Liver (tissue), 9 donors: ENCODE data around the gene RHOT2. TPM values are rescaled to one million over a fixed set of nuclear protein-coding genes. Genes with fewer than 3 reads are reported as not detected.
A peak's percentile ranks its signal among the peaks of the same experiment; 100 is the strongest.

Experiments used
- DNase-seq: peaks from one replicate; pipeline ENCODE4 v3.0.0-alpha.2; 2017; ENCODE audit warnings: low spot score
- H3K27ac ChIP-seq, 2 donors: one replicate each; pipeline ENCODE4 v1.7.0; 2013; ENCODE audit warnings: inconsistent platforms in 2 of 2, low read length in 2 of 2, control low read depth in 1 of 2, low read depth in 1 of 2, mild to moderate bottlenecking in 1 of 2
- H3K27me3 ChIP-seq, 4 donors: one replicate each; pipeline versions ENCODE4 v1.6.1 to v1.7.0; 2013; ENCODE audit warnings: low read length in 3 of 4, inconsistent platforms in 1 of 4, mild to moderate bottlenecking in 1 of 4, moderate library complexity in 1 of 4; ENCODE audit not compliant: control insufficient read depth in 4 of 4, insufficient read depth in 4 of 4
- H3K36me3 ChIP-seq, 4 donors: one replicate each; pipeline versions ENCODE4 v1.6.1 to v1.7.0; 2013; ENCODE audit warnings: low read length in 3 of 4, mild to moderate bottlenecking in 3 of 4, low read depth in 1 of 4, moderate library complexity in 1 of 4; ENCODE audit not compliant: control insufficient read depth in 4 of 4, insufficient read depth in 3 of 4
- H3K4me1 ChIP-seq, 4 donors: one replicate each; pipeline versions ENCODE4 v1.6.1 to v1.7.0; 2013; ENCODE audit warnings: low read length in 3 of 4, mild to moderate bottlenecking in 3 of 4, moderate library complexity in 1 of 4; ENCODE audit not compliant: control insufficient read depth in 4 of 4, insufficient read depth in 4 of 4
- H3K4me3 ChIP-seq, 3 donors: one replicate each; pipeline versions ENCODE4 v1.6.1 to v1.7.0; 2013; ENCODE audit warnings: low read length in 3 of 3, control low read depth in 1 of 3, low read depth in 1 of 3, mild to moderate bottlenecking in 1 of 3
- H3K9ac ChIP-seq, 2 donors: one replicate each; pipeline ENCODE4 v1.7.0; 2013; ENCODE audit warnings: low read length in 2 of 2, mild to moderate bottlenecking in 2 of 2, moderate library complexity in 2 of 2, control low read depth in 1 of 2, low read depth in 1 of 2
- H3K9me3 ChIP-seq, 4 donors: one replicate each; pipeline versions ENCODE4 v1.6.1 to v1.7.0; 2013; ENCODE audit warnings: low read length in 3 of 4; ENCODE audit not compliant: control insufficient read depth in 4 of 4
- FOXA2 ChIP-seq: IDR thresholded peaks from 2 replicates; pipeline ENCODE4 v1.6.1; 2016; ENCODE audit warnings: antibody characterized with exemption
- GABPA ChIP-seq, 2 donors: IDR thresholded peaks in 1 of 2; conservative IDR thresholded peaks in 1 of 2; 2 replicates each; pipeline ENCODE4 v1.6.1; 2016; ENCODE audit warnings: antibody characterized with exemption in 2 of 2, mild to moderate bottlenecking in 1 of 2, moderate library complexity in 1 of 2
- HNF4A ChIP-seq, 2 donors: conservative IDR thresholded peaks; 2 replicates each; pipeline ENCODE4 v1.6.1; 2016; ENCODE audit warnings: antibody characterized with exemption in 2 of 2, mild to moderate bottlenecking in 2 of 2
- HNF4G ChIP-seq: IDR thresholded peaks from 2 replicates; pipeline ENCODE4 v1.6.1; 2016; ENCODE audit warnings: antibody characterized with exemption
- JUND ChIP-seq, 2 donors: IDR thresholded peaks; 2 replicates each; pipeline ENCODE4 v1.6.1; 2016; ENCODE audit warnings: antibody characterized with exemption in 2 of 2
- NR2F2 ChIP-seq: IDR thresholded peaks from 2 replicates; pipeline ENCODE4 v1.6.1; 2016; ENCODE audit warnings: antibody characterized with exemption
- RXRA ChIP-seq, 2 donors: IDR thresholded peaks; 2 replicates each; pipeline ENCODE4 v1.6.1; 2017 to 2018; ENCODE audit warnings: antibody characterized with exemption in 2 of 2, mild to moderate bottlenecking in 1 of 2
- SP1 ChIP-seq: IDR thresholded peaks from 2 replicates; pipeline ENCODE4 v1.6.1; 2018; ENCODE audit warnings: antibody characterized with exemption, mild to moderate bottlenecking
- TAF1 ChIP-seq: conservative IDR thresholded peaks from 2 replicates; pipeline ENCODE4 v1.6.1; 2016; ENCODE audit warnings: antibody characterized with exemption, mild to moderate bottlenecking
- YY1 ChIP-seq: IDR thresholded peaks from 2 replicates; pipeline ENCODE4 v1.6.1; 2016; ENCODE audit warnings: antibody characterized with exemption, mild to moderate bottlenecking
- WGBS: extraction: QIAGEN DNeasy Blood & Tissue Kit; methylation state at CpG from one replicate; pipeline ENCODE4 v1.1.7; 2013; 5-methylcytosine and 5-hydroxymethylcytosine counted together
- polyA plus RNA-seq, 2 donors: library from polyadenylated mRNA; stranded (reverse) in 1 of 2; unstranded in 1 of 2; fragments of 200-250 nt in 1 of 2; fragments of >200 nt in 1 of 2; fragmentation: Nextera tagmentation in 1 of 2; extraction: Ambion mirVana in 1 of 2; gene quantifications; one replicate each; pipeline versions ENCODE4 v1.2.1 to v1.2.3, GENCODE V29; 2013 to 2015
- total RNA-seq, 2 donors: library from RNA; depleted of rRNA; stranded (reverse); fragments of >200 nt; gene quantifications; one replicate each; pipeline ENCODE4 v1.2.3, GENCODE V29; 2014
- TF ChIP-seq, protein P1 (sequence below): IDR thresholded peaks from 2 replicates; pipeline ENCODE4 v1.6.1; 2016; ENCODE audit warnings: antibody characterized with exemption
- TF ChIP-seq, protein P2 (sequence below): fragments of 150-350 bp; IDR thresholded peaks from 2 replicates; pipeline ENCODE4 v1.5.1; 2017; ENCODE audit warnings: improper control_type of control experiment, low read depth, low read length; ENCODE audit not compliant: missing input control
- TF ChIP-seq, protein P3 (sequence below): IDR thresholded peaks from 2 replicates; pipeline ENCODE4 v1.6.1; 2016; ENCODE audit warnings: antibody characterized with exemption, mild to moderate bottlenecking
- TF ChIP-seq, protein P4 (sequence below): IDR thresholded peaks from 2 replicates; pipeline ENCODE4 v1.6.1; 2016; ENCODE audit warnings: antibody characterized with exemption
- donor health status: healthy.
- donor health status: healthy.
- donor health status: healthy.
- donor health status: healthy.
- donor health status: healthy.

The RHOT2 gene
- total and polyA plus RNA-seq, 4 donors = 20.8 to 37.9 (median 34.3) TPM

DNA sequence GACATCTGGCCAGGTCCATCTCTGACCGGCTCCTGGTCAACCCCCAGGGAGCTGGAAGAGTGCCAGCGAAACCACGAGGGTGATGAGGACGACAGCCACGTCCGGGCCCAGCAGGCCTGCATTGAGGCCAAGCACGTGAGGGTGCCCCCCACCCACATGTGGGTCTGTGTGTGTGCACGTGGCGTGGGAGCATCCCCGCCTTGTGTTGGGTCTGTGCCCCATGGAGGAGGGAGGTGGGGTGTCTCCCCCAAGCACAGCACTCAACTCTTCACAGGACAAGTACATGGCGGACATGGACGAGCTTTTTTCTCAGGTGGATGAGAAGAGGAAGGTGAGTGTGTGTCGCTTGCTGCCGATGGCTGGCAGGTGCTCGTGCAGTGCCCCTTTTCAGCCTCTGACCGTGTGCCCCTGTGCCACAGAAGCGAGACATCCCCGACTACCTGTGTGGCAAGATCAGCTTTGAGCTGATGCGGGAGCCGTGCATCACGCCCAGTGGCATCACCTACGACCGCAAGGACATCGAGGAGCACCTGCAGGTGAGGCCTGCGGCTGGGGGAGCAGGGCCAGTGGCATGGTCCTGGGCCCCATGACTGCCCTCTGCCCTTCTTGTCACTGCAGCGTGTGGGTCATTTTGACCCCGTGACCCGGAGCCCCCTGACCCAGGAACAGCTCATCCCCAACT is 14.0 kb downstream of the RHOT2 start:
- Histone ChIP-seq H3K4me3 (peak overlapping the region in 1 of 3 donors; percentile 83), H3K9me3 (no peaks in the 10 kb centered on the region), H3K36me3 (peaks cover 8 to 18% (median 12%) of the 10 kb centered on the region in 4 donors), H3K27me3 (no peaks in the 10 kb centered on the region), H3K27ac (no peak overlapping the region), H3K4me1 (peaks cover 25 to 57% (median 46%) of the 10 kb centered on the region in 4 donors), H3K9ac (no peak overlapping the region)
- TF ChIP-seq SP1 (no peak), HNF4G (no peak)
- TF ChIP-seq, protein P1, sequence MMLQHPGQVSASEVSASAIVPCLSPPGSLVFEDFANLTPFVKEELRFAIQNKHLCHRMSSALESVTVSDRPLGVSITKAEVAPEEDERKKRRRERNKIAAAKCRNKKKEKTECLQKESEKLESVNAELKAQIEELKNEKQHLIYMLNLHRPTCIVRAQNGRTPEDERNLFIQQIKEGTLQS = no peak
- DNase-seq = no peak
- 79% methylated on average over 28 of the region's 28 CpGs for WGBS

DNA sequence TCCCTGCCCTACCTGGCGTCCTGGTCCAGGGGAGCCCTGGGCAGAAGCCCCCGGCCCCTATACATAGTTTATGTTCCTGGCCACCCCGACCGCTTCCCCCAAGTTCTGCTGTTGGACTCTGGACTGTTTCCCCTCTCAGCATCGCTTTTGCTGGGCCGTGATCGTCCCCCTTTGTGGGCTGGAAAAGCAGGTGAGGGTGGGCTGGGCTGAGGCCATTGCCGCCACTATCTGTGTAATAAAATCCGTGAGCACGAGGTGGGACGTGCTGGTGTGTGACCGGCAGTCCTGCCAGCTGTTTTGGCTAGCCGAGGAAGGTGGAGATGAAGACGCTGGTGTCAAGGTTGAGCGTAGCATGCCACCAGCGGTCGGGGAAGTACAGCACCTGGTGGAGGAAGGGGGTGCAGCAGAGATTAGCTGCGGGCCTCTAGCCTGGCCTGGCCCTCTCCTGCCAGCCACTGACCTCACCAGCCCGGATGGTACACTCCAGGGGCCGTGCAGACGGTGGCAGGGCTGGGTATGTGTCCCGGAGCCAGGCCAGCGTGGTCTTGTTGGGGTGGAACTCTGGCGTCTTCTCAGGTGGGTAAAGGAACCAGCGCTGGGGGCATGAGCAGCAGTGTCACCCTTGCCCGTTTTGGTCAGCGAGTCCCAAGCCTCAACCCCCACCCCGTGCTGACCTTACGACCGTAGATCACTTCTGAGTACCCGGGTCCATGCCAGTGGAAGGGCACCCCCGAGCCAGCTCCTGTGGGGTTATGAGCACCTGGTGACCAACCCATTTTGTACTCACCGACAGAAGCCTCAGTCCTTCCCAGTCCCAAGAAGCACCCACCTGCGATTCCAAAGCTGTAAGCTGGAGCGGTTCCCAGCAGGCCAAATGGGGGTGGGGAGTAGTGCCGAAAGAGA is 14.8 kb downstream of the RHOT2 start:
- H3K9me3 ChIP-seq = no peaks in the 10 kb centered on the region
- no peak for DNase-seq
- peak overlapping the region in 2 of 3 donors; percentile 57 to 85 for H3K4me3 ChIP-seq
- H3K36me3 ChIP-seq = peaks cover 8 to 21% (median 12%) of the 10 kb centered on the region in 4 donors
- H3K9ac ChIP-seq = no peak overlapping the region
- H3K4me1 ChIP-seq = peaks cover 25 to 57% (median 46%) of the 10 kb centered on the region in 4 donors
- H3K27me3 ChIP-seq = no peaks in the 10 kb centered on the region
- WGBS = 83% methylated on average over 36 of the region's 36 CpGs
- TF ChIP-seq SP1 (no peak), GABPA (IDR thresholded peaks at IDR 0.05 in 1 of 2, conservative IDR thresholded peaks at IDR 0.05 in 1 of 2) (no peak), TAF1 (no peak), YY1 (no peak), RXRA (IDR thresholded peaks at IDR 0.05) (no peak), JUND (IDR thresholded peaks at IDR 0.05) (no peak), NR2F2 (no peak), HNF4A (conservative IDR thresholded peaks at IDR 0.05) (no peak), FOXA2 (no peak), HNF4G (no peak)
- TF ChIP-seq, protein P1 = no peak
- TF ChIP-seq, protein P2, sequence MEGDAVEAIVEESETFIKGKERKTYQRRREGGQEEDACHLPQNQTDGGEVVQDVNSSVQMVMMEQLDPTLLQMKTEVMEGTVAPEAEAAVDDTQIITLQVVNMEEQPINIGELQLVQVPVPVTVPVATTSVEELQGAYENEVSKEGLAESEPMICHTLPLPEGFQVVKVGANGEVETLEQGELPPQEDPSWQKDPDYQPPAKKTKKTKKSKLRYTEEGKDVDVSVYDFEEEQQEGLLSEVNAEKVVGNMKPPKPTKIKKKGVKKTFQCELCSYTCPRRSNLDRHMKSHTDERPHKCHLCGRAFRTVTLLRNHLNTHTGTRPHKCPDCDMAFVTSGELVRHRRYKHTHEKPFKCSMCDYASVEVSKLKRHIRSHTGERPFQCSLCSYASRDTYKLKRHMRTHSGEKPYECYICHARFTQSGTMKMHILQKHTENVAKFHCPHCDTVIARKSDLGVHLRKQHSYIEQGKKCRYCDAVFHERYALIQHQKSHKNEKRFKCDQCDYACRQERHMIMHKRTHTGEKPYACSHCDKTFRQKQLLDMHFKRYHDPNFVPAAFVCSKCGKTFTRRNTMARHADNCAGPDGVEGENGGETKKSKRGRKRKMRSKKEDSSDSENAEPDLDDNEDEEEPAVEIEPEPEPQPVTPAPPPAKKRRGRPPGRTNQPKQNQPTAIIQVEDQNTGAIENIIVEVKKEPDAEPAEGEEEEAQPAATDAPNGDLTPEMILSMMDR = no peak
- TF ChIP-seq, protein P3, sequence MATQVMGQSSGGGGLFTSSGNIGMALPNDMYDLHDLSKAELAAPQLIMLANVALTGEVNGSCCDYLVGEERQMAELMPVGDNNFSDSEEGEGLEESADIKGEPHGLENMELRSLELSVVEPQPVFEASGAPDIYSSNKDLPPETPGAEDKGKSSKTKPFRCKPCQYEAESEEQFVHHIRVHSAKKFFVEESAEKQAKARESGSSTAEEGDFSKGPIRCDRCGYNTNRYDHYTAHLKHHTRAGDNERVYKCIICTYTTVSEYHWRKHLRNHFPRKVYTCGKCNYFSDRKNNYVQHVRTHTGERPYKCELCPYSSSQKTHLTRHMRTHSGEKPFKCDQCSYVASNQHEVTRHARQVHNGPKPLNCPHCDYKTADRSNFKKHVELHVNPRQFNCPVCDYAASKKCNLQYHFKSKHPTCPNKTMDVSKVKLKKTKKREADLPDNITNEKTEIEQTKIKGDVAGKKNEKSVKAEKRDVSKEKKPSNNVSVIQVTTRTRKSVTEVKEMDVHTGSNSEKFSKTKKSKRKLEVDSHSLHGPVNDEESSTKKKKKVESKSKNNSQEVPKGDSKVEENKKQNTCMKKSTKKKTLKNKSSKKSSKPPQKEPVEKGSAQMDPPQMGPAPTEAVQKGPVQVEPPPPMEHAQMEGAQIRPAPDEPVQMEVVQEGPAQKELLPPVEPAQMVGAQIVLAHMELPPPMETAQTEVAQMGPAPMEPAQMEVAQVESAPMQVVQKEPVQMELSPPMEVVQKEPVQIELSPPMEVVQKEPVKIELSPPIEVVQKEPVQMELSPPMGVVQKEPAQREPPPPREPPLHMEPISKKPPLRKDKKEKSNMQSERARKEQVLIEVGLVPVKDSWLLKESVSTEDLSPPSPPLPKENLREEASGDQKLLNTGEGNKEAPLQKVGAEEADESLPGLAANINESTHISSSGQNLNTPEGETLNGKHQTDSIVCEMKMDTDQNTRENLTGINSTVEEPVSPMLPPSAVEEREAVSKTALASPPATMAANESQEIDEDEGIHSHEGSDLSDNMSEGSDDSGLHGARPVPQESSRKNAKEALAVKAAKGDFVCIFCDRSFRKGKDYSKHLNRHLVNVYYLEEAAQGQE = no peak
- TF ChIP-seq, protein P4, sequence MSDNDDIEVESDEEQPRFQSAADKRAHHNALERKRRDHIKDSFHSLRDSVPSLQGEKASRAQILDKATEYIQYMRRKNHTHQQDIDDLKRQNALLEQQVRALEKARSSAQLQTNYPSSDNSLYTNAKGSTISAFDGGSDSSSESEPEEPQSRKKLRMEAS = no peak
- H3K27ac ChIP-seq = no peak overlapping the region
